OCI-M2 (cell line): Measurements from ENCODE around the gene DLD.
"Not testable (repeated sequence)": the region's sequence is repeated elsewhere in the genome, so short reads cannot be mapped to it uniquely, and the experiment has no call there.

ENCODE experiments used
- DNase-seq: peaks from one replicate; lab custom pipeline; 2025; ENCODE audit not compliant: unreplicated experiment; lab: John Stamatoyannopoulos, UW

The DLD gene

DNA sequence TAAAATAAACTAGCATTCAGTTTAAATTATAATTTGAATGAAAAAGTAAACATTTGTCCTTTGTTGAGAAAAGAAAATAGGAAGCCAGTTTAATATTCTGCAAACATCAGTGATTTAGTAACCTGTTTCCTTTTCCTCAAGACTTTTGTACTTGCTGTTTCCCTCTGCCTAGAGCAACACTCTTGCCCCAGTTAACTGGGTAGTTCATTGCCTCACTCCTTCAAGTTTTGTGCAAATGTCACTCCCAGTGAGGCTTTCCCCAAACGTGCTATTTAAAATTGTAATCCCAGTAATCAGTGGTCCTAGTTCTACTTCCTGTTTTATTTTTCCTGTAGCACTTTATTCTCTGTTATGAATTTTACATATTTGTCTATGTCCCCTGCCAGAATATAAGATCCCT, 23.8 kb downstream of the DLD start:
- DNase-seq = no peak

DNA sequence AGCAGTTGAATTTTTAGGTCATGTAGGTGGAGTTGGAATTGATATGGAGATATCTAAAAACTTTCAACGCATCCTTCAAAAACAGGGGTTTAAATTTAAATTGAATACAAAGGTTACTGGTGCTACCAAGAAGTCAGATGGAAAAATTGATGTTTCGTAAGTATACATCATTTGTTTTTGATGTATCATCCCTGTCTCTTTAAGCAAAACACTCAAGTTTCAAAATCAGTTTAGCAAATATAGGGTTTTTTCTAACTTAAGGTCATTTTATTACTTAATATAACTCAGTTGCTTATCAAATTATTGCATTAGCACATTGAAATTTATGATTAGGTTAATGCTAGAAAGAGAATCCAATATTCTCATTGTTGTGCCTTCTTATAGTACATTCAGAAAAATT, 24.6 kb downstream of the DLD start:
- DNase-seq = no peak

DNA sequence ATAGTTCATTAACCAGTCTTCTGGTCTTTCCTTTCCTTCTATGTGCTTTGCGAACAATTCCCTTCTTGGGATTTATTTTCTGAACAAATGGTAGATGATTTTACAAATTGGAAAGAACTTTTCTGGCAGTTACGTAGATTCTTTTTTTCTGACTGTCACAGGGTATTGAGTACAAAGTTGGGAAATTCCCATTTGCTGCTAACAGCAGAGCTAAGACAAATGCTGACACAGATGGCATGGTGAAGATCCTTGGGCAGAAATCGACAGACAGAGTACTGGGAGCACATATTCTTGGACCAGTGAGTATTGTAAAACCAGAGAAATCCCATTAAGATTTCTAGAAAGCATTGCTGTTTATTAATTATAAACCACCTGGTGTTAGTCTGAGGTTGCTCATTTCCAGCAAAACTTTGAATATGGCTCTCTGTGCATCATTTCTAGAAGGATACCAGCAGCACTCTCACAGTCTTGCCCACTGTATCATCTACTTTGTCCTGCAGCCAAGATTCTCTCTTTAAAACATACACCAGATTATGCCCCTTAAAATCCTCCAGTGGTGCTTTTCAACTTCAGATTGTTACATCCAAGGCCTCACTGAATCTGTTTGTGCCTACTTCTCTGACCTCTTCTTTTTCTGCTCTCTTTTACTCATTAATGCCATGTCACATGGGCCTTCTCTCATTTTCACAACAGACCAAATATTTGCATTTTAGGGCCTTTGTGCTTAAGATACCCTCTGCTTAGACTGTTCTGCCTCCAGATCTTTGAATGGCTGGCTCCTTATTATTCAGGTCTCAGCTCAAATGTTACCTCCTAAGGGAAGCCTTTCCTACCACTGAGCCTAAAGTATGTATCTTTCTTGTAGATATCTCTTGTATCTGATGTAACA, 27.0 kb downstream of the DLD start:
- no peak for DNase-seq

DNA sequence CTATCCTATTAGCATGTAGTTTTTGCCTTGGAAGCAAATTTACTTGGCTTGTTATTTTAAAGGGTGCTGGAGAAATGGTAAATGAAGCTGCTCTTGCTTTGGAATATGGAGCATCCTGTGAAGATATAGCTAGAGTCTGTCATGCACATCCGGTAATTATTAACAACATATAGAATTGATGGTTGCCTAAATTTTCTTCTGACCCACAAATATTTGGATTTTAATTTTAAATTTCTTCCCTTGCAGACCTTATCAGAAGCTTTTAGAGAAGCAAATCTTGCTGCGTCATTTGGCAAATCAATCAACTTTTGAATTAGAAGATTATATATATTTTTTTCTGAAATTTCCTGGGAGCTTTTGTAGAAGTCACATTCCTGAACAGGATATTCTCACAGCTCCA, 28.0 kb downstream of the DLD start:
- no peak for DNase-seq

DNA sequence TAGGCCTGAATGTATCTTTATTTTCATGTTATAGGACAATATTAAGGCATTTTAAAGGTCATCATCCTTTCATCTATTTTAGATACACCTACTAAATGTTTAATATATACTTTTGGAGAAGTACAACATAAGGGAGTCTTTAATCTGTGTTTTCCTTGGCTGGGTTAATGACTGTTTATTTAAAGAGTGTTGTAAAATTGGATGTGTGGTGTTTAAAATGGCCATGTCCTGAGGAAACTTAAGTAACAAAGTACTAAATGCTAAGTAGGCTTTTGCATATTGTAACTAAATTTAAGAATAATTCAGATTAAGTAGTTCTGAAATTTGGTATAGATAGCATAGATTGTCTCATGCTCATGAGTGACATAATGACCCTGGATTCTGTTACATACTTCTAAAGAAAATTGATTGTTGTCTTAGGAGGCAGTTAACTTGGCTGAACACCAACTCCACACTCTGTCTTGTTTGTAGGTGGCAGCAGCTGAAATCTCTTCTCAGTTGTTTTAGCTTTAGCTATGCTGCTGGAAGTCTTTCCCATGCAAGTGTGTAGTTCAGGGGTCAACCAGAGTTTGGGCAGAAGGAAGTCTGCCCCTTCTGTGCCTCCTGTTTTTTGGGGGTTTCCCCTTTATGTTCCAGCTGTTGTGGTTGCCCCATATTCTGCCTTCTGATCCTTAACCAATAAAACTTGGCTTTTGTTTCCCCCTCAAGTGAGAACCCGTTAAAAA, 29.2 kb downstream of the DLD start:
- DNase-seq = no peak

DNA sequence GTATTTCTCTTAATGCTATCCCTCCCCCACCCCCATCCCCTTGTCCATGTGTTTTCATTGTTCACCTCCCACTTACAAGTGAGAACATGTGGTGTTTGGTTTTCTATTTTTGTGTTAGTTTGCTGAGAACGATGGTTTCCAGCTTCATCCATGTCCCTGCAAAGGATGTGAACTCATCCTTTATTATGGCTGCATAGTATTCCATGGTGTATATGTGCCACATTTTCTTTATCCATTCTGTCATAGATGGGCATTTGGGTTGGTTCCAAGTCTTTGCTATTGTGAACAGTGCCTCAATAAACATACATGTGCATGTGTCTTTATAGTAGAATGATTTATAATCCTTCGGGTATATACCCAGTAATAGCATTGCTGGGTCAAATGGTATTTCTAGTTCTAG, 30.8 kb downstream of the DLD start:
- DNase-seq = not testable (repeated sequence)

DNA sequence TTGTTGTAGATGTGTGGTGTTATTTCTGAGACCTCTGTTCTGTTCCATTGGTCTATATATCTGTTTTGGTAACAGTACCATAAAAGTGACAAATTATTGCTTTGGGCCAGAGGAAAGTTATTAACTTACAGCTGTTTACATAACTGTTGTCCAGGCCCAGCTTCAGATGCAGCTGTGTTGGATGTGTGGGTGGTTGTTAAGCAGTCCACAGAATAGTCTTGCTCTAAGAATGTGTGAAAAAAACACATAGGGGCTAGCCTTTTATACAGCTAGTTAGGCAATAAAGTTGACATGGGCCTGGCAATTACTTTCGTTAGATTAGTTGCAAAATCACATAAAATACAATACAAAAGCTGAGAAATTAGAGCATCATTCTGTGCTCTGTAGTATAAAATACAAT, 31.9 kb downstream of the DLD start:
- no peak for DNase-seq

DNA sequence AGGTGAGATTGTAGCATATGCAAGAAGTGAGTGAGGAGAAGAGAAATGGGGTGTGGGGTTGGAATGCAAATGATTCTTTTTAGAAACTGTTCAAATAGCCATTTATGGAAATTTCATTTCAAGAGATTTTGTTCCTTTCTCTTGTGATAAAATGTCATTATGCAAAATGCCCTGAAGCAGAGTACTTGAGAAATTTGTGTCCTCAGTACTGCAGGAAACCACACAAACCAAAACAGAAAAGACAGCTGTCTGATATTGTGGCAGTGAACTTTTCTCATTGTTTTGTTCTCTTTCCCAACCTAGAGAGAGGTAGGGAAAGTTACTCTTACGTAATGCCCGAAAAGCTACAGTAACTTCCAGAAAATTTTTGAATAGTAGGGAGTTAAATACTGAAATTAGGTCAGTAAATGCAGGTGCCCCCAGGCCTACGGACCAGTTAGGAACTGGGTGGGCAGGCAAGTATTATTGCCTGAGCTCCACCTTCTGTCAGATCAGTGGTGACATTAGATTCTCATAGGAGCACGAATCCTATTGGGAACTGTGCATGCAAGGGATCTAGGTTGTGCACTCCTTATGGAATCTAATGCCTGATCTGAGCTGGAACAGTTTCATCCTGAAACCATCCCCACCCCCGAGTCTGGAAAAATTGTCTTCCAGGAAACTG, 34.0 kb downstream of the DLD start:
- DNase-seq = no peak

DNA sequence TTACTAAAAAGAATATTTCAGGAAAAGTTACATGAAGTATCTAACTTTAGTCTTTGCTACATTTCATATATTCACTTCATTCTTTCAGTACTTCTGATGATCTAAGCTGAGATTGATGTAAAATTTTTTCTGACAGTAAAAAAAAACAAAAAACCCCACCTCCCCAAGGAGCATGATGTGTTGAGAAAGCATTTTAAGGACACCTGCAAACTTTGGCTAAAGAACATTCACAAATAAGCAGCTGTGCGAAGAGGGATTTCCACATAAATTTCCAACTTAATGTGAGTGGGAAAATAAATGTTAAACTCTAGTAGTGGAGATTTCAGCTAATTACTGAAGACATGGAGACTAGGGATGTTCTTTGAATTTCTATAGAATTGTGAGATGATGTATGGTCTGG, 35.5 kb downstream of the DLD start:
- DNase-seq = no peak

DNA sequence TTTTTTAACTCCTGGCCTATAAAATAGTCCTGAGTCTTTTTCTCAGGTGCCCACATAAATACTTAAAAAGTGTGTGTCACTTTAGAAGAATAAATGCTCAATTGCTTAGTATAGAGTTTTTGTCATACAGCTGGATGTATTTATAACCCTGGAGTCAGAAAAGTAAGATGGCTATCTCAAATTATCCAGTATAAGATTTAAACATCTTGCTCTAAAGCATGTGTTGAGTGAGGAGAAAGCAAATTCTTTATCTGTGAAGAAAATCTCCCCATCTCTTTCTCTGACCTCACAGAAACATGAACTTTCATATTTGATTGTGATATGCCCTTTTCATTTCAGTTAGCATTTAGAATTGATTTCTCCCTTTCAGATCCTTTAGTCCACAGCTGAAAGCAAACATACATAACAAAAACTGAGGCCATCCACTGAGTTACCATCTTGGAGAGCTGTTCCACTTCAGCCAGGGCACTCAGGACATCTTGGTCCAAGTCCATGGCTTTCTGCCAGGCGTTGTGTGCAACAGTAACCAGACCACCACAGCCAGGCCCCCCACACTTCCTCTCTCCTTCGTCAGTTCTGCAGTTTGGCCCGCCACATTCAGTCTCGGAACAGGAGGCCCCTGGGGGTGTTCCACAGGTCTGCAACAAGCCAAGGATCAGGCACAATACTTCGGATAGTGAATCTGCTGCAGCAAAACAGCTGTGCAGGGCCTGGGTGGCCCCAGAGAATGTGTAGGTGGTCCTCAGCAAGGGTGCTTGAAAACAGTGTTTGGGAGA, 40.9 kb downstream of the DLD start:
- no peak for DNase-seq

DNA sequence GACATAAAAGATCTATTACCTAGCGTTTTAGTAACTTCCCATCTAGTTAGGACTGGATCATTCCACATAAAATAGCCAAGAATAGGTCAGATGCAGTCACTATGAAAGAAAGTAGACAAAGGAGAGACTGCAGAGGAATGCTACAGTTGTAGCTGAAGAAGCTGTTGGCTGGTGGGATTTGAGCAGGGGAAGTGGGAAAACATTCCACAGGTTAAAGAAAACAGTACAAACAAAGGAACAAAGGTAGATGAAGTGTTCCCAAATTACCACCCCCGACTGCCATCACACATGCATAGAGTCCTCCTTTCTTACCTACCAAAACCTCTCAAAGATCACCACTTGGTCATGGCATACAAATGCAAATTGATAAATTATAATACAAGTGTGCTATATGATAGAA, 41.8 kb downstream of the DLD start:
- DNase-seq = no peak

DNA sequence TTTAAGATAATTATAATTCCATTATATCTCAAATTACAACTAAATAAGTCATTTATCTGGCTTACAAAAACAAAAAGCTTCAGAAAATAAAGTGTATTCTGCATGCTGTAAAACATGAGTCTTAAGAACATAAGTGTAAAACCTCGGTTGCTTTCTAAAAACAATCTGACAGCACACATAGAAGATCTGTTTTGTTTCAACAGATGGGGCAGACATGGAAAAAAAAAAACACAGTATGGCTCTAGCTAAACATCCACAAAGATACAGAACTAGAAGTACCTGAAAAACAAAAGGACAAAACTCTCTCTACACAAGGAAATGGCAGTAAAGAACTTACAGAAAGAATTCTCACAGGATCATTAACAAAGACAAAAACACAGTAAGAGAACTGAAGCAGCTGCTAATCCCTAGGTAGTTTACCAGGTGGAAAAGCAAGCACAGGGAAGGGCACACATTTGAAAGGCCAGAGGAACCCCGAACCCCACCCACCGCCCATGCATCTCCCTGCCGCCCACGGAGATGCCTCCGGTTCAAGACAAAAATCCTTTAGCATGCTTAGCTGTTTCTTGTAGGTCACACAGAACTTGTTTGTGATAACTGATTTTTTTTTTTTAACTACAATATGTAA, 42.5 kb downstream of the DLD start:
- DNase-seq = no peak

DNA sequence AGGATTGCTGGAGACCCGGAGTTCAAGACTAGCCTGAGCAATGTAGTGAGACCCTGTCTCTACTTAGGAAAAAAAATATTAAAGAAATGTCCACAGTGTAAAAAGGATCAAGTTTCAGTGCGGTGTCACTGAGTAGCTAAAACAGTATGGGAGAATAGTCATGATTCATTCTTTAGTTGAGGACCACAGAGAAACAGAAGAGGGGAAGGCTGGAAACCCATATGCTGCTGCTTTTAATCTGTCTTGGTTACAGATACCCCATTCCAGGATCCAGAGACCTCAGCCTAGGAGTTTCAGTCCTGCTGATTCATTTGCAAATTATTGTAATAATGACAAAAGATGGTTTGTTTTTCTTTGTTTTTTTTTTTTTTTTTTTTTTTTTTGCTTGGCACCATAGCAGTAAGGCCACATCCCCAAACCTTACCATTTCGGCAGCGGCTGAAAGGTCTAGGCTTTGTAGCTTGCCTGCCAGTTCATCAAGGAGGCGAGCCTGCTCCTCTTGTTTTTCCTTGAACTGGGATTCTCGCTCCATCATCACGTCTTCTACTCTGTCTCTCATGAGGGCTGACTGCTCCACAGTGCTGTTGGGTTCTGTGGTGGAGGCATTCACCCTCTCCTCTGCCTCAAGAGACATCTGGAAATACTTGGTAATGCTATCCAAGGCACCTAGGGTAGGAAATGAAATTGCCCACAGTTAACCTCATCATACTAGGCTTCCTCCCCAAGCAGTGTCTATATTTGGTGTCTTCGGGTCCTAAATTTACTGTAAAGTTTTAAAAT, 44.2 kb downstream of the DLD start:
- DNase-seq = no peak

DNA sequence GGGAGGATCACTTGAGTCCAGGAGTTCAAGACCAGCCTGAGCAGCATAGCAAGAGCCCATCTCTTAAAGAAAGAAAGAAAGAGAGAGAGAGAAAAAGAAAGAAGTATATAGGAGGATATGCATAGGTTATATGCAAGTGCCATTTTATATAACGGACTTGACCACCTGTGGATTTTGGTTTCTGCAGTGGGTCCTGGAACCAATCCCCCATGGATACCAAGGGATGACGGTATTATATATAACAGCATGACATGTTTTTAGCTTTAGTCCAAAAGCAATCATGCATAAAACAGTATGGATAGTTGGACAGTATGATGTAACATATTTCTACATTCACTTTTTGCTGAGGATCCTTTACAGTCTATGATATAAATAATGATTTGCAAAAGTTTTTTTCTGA, 45.3 kb downstream of the DLD start:
- DNase-seq = no peak

DNA sequence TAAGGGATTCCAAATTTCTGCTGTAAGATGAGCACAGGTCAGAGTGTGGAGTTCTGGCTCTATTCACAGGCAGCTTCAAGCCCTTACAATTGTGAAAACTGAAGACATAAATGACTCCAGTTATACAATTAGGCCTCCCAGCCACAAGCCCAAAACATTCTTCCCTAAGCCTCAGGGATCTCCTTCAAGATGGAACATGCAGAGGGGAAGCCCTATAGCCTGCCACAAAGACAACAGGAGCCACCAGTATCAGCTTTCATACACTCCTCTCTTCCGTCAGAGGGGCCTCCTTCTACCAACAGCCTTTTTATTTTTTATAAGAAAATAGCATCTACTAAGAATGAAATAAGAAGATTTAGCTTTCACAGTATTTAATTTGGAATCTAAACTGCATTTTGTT, 46.5 kb downstream of the DLD start:
- DNase-seq = no peak

DNA sequence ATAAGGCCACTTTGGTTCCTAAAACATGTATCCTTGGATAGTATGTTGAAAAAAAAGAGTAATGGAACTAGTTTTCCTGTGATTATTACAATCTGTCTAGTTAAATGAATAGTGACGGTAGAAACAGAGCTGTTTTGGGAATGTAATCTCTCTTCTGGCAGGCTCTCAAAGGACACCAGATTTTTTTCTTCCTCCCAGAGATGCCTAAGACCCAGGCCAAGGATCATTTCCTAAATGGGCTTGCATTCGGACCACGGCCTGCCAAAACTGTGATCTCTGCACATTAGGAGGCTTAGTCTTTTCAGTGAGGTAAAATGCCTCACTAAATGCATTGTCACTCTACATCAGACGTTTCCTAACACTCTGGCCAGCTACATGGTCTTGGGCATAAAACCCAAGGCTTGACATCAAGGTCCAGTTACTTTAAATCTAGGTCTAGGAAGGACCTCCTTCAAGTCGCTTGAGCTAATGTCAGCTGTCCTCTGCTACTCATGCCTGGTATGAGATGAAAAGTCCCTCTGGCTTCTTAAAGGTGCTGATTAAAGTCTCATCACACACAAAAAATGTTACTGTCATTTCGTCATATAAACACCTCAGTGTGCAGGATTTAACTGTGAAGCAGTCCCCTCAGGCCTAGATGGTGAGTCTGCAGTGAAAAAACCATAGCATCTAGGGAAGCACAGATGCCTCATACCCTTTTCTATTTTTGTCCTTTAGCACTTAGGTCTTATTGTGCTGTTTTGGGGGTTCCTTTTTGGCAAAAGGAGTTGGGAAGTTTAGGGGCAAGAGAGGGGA, 47.7 kb downstream of the DLD start:
- no peak for DNase-seq

DNA sequence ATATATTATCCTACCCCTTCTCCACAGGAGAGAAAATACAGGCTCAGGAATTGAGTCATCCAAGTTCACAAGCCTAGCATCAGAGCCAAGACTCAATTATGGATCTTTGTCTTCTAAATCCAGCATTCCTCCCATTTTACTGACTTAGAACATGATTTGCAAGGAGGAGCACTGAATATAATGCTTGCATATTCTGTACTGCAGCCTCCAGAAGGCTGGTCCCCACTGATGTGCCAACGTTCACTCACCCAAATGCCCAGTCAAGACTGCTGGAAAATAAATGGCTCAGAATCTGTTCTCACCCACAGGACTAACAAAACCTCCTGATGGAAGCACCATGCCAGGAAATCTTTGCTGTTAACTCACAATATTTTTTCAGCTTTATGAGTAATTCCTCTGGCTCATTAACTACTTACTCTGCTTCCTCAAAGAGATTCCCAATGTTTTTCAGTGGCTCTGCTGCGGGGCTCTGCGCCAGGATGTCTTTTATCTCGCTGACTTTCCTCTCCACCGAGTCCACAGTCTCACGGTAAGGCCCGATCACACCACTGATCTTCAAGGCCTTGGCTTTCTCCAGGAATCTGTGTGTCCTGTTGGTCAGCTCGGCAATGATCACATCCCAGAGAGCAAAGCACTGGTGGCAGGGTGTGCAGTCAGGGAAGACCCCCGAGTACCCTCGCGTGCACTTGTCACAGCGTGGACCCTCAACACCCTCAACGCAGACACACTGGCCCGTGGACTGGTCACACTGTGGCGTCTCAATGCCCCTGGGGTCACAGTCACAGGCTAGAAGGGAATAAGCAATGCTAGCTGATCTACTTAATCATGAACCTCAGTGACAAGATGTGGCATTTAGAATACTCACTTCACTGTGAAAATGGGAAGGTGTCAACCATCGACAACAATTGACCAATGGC, 48.8 kb downstream of the DLD start:
- no peak for DNase-seq

DNA sequence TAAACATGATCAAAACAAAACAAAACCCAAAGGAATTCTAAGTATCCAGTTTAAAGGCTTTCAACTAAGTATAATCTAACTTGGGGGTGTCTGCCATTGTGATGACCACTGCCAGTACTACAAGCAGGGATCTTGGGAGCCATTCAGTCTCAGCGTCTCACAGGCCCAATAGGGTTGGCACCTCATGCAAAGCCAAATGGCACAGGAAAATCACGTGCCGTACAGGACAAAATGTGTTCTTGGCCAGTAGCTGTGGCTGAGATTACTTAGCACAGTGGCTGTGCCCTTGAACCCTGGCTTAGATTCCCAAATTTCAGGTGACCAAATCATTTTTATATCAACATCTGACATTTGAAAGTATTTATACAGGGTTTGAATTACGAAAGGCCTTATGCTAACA, 50.0 kb downstream of the DLD start:
- DNase-seq = no peak
